Head of caudate nucleus (tissue), 42 donors: ENCODE data around the gene DIAPH2.

ENCODE experiments used
- DNase-seq, 42 donors: peaks; one replicate each; pipeline versions ENCODE4 v3.0.0 to v3.0.0-alpha.2; 2020 to 2021; ENCODE audit warnings: mixed read lengths in 7 of 42
- intact Hi-C: fragments of 100-400 bp; cut with DNase I; formaldehyde crosslinking; loops from one replicate; pipeline ENCODE4 v1.15.0; 2022

Gene DIAPH2

GRCh38 chrX:96684339-96685209, at the start of gene DIAPH2:
Gene DIAPH2, plus strand, starts transcription at chrX:96684842.
- intact Hi-C loops, result no loop called here
- peak; percentile 20 to 80 (median 58) for DNase-seq

DNA sequence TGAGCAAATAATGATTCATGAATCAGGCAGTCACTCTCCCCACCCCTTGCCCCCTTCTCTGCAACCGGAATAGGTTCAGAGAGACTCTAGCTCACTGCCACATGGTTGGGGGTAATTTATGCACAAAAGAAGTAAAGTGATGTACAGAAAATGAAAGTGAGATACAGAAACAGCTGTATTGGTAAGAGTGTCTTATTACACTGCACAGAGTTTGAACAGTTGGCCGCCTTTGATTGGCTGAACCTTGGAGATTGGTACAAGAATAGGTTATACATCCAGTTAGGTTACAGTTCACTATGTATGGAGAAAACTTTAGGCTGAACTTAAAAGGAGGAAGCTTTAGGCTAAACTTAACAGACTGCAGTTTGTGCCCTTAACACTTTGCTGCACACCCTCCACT, 34.6 kb upstream of the DIAPH2 start:
- no peak for DNase-seq
- intact Hi-C loops, result no loop called here

- intact Hi-C loops, result no loop called here
- DNase-seq, result no peak
These were observed 28.6 kb upstream of the DIAPH2 start for GRCh38 chrX:96655947-96656623.

GRCh38 chrX:96682516-96682915, 2.1 kb upstream of the DIAPH2 start:
- no peak for DNase-seq
- intact Hi-C loops, result no loop called here

DNA sequence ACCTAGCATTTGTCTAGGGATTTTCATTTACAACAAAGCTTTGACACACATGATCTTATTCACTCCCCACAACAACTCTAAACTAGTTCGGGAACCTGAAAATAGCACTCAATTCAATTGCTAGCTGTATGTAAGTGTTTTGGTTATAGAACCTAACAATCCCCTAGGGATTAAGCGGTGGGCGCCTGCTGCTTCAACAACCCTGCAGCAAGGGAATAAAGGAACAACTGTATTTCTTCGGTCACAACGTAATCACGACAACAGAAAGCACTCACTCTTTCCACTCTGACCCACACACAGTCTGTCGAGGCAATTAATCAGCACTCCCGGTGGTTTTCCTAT, 674 bp upstream of the DIAPH2 start:
- intact Hi-C loops, result no loop called here

DNA sequence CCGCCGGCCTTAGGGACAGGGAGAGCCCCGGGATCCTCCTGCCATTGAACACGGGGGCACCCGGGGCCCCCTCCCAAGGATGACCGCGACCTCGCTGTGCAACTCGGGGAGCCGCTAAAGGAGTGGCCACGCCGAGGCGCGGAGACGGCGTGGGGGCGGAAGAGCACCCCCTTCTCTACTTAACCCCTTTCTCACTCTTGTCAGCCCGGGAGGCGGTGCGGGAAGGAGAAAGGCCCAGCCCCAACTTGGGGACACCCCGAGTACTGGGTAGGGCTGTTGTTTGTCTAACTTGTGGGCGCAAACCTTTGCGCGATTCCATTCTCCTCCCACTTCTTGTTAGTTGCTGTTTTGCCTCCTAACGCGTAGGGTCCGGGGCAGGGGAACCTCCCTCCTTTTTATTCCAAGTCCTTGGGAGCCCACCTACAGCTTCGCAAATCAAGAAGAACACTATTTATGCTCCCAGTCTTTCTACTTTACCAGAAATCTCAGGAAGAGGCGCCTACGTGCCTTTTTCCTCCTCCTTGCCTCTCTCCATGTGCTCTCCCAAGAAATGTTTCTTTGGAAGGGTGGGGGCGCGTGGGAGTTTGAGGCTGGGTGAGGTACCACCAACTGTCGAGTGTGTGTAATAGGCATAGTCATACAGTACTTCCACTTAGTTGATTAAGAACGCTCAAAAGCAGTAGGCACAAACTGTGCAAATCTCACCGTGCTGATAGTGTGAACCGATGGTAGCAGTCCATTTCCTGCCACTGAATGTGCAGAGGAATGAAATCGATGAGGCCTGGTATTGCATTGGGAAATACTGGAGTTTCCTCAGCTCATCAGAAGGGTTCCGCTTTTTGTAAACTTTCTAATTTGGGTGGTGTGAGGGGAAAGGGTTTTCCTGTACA, 813 bp downstream of the DIAPH2 start:
- intact Hi-C loops, result no loop called here
- peak; percentile 18 to 87 (median 68) for DNase-seq

More for the DNA sequence above, 674 bp upstream of the DIAPH2 start:
- DNase-seq, result no peak

GRCh38 chrX:96687776-96688175, 3.1 kb downstream of the DIAPH2 start:
- intact Hi-C loops, result no loop called here
- no peak for DNase-seq

- no peak for DNase-seq
- intact Hi-C loops, result no loop called here
These were observed 4.1 kb downstream of the DIAPH2 start for GRCh38 chrX:96688789-96689188.

DNA sequence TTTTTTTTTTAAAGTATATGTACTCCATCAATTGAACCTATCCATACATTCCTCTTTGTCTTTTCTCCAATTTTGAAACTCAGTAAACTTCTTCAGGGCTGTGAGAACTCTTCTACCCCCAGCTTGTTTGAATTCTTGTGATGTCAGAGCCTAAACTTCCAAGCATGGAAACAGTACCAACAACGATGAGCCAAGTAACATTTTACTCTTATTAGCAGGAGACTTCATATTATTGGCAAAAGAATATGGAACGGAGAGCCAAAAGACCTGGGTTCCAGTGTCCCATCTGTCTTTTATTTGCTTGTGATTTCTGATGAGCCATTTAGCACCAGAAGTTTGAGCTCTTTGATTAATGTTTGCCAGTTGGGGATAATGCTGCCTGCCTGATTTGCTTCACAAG, 5.3 kb downstream of the DIAPH2 start:
- DNase-seq, result no peak
- intact Hi-C loops, result no loop called here

GRCh38 chrX:96692454-96692853, 7.8 kb downstream of the DIAPH2 start:
- intact Hi-C loops, result no loop called here
- DNase-seq, result no peak

DNA sequence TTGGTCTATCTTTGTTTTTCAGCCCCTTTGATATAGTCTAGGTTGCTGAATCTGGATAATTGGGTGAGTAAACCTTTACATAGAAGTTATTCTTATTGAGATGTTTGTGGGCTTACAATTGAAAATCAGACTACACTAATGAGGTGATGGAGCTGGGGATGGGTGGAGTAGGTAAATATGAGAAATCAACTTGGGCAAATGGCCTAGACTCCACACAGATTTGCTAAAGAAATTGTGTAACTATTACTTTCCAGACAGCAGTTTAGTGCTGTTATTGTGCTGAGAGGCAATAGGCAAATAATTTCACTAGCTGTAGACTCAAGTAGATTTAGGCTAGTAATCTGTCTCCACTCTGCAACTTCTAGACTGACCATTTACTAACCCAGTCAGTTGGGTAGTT, 8.2 kb downstream of the DIAPH2 start:
- intact Hi-C loops, result no loop called here
- DNase-seq, result no peak

DNA sequence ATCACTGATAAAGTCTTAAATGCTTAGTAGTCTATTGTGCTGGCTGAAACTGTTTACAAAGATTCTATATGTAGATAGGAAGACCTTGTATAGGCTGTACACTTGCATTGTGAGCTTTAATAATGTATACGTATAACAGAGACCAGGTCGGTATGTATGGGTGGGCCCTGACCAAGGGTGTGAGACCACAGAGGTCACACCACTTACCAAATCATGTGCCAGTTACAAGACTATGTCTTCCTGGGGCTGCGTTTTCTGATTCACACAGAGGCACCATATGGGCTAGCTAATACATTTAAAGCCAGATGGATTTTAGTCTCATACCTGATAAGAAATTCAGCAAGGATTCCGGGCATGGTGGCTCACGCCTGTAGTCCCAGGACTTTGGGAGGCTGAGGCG, 8.8 kb downstream of the DIAPH2 start:
- intact Hi-C loops, result no loop called here
- no peak for DNase-seq

DNA sequence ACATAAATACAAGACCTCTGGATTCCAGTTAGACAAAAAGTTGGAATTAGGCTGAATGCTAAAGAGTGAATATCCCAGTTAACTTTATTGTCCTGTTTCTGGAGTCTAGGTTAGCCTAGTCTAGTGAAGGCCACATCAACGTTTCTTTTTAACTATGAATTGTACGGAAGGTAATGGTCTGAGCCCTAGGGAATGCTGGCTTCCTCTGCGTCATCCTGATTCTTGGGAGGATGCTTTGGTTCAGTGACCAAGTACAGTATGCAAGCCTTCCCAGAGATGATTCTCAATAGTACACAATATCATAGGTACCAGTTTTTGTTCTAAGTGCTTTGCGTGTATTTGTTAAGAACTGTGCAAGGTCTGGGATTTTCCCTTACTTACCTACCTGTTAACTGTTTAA, 11.8 kb downstream of the DIAPH2 start:
- DNase-seq, result no peak
- intact Hi-C loops, result no loop called here

DNA sequence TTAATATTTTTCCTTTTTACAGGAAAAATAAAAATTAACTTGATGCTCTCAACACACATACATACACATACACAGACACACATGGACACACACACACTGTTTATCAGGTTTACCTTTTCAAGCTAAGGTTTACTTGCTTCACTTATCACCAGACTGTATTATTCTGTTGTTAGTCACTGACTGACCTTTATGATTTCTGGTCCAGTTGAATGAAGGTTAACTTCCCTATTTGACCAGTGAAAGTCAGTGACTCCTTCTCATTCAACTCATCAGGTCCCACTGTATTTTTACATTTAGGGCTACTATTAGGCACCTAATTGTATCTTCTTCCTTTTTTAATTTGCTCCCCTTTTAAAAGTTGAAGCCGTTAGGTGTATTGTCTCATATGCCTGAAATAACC, 16.0 kb downstream of the DIAPH2 start:
- intact Hi-C loops, result no loop called here
- no peak for DNase-seq

GRCh38 chrX:96703379-96703778, 18.7 kb downstream of the DIAPH2 start:
- intact Hi-C loops, result no loop called here
- no peak for DNase-seq

GRCh38 chrX:96703816-96704215, 19.2 kb downstream of the DIAPH2 start:
- intact Hi-C loops, result no loop called here
- DNase-seq, result no peak

DNA sequence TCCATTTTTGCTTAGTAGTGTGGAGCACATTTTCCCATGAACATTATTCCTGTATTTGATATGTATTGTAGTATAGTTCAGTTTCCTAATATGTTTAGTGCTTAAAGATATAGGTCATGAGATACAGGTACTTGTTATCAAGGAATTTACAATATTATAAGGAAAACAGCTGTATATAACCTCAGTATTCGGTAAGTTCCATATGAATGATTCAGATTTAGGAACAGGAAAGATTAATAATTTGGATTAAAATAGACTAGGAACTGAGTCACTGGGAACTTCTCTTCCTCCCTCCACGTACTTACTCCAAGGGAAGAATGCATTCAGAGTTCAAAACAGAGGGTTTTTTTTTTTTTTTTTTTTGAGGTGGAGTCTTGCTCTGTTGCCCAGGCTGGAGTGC, 20.0 kb downstream of the DIAPH2 start:
- intact Hi-C loops, result no loop called here
- DNase-seq, result no peak

- intact Hi-C loops, result no loop called here
- DNase-seq, result no peak
These were observed 21.3 kb downstream of the DIAPH2 start for GRCh38 chrX:96705905-96706304.

DNA sequence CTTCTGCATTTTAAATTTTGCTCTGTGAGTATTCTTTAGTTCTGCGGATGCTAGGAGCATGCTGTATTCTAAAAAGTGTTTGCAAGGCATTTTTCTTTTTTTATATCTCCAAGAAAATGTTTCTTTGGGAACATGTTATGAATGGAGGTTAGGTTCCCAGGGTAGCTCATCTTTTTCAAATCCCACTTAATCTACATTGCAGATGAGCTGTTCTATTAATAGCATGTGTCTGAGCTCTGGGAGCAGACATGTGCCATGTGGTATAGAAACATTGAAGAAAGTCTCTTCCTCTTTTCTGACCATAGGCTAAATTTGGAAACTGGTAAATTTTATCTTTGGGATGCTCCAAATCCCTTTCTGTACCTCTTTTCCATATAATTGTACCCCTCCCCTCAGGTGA, 23.2 kb downstream of the DIAPH2 start:
- intact Hi-C loops, result no loop called here
- no peak for DNase-seq

DNA sequence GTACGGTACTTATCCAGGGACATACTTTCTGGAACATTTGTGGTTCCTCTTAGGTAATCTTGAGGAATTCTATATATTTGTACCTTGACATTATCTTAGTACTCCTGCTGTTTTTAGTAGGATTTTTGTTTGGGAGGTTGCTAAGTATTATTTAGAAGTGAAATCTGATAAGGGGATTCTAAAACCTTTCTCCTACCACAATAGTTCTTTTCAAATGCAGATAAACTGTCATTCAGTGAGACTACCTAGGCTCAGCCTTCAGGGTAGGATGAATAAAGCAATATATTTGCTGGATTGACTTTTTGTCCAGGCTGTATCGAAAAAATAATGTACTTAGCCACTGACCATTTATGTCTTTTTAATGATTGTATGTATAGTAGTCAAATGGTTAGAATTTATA, 25.4 kb downstream of the DIAPH2 start:
- intact Hi-C loops, result no loop called here
- no peak for DNase-seq
